ENCODE results near the gene SDHB.

Gene SDHB

GRCh38 chr1:17011092-17011438 lies 42.8 kb downstream of the SDHB start:
- Histone ChIP-seq H3K9me2 (replicated peaks; ENCODE audit: insufficient read depth, low read length) (no peaks in the 10 kb centered on the region), H4K20me1 (ENCODE audit: low read depth, low read length) (no peaks in the 10 kb centered on the region; the same call in 1 of the 2 replicates), H3K9ac (ENCODE audit: low read length) (peak overlapping the region; percentile 59), H3K79me2 (ENCODE audit: insufficient read depth, low read length) (no peaks in the 10 kb centered on the region), H3K4me3 (ENCODE audit: insufficient read depth, low read length, poor library complexity, severe bottlenecking) (peak overlapping the region; percentile 59), H3K36me3 (ENCODE audit: low read length) (no peaks in the 10 kb centered on the region), H3K27ac (ENCODE audit: low read depth, low read length) (no peak overlapping the region), H2AFZ (ENCODE audit: low read depth, low read length, severe bottlenecking) (peak overlapping the region; percentile 76), H3K9me3 (ENCODE audit: insufficient read depth, low read length) (no peaks in the 10 kb centered on the region), H3K27me3 (ENCODE audit: low read length) (no peaks in the 10 kb centered on the region), H3F3A (ENCODE audit: insufficient read depth) (no peaks in the 10 kb centered on the region), H3K4me2 (ENCODE audit: low read depth, low read length, poor library complexity, severe bottlenecking) (peak overlapping the region; percentile 61)
- TF ChIP-seq CTCF (IDR thresholded peaks at IDR 0.05; ENCODE audit: insufficient read depth, low read length, poor library complexity, severe bottlenecking) (no peak), EZH2phosphoT487 (conservative IDR thresholded peaks at IDR 0.05; ENCODE audit: low read length) (no peak)

- no peaks in the 10 kb centered on the region; the same call in 1 of the 2 replicates for H4K20me1 ChIP-seq (ENCODE audit: low read depth, low read length)
- no peak for TF ChIP-seq EZH2phosphoT487 (conservative IDR thresholded peaks at IDR 0.05; ENCODE audit: low read length)
- TF ChIP-seq CTCF (IDR thresholded peaks at IDR 0.05; ENCODE audit: insufficient read depth, low read length, poor library complexity, severe bottlenecking) = no peak
- H3K27ac ChIP-seq (ENCODE audit: low read depth, low read length) = no peak overlapping the region
- H3K4me2 ChIP-seq (ENCODE audit: low read depth, low read length, poor library complexity, severe bottlenecking) = no peak overlapping the region
- no peaks in the 10 kb centered on the region for H3K27me3 ChIP-seq (ENCODE audit: low read length)
- no peak overlapping the region for H3K4me3 ChIP-seq (ENCODE audit: insufficient read depth, low read length, poor library complexity, severe bottlenecking)
- no peak overlapping the region for H2AFZ ChIP-seq (ENCODE audit: low read depth, low read length, severe bottlenecking)
- no peaks in the 10 kb centered on the region for H3K36me3 ChIP-seq (ENCODE audit: low read length)
- no peaks in the 10 kb centered on the region for H3K9me2 ChIP-seq (replicated peaks; ENCODE audit: insufficient read depth, low read length)
- no peaks in the 10 kb centered on the region for H3F3A ChIP-seq (ENCODE audit: insufficient read depth)
- no peaks in the 10 kb centered on the region for H3K79me2 ChIP-seq (ENCODE audit: insufficient read depth, low read length)
- H3K9me3 ChIP-seq (ENCODE audit: insufficient read depth, low read length) = no peaks in the 10 kb centered on the region
- H3K9ac ChIP-seq (ENCODE audit: low read length) = no peak overlapping the region
Measured at GRCh38 chr1:17009706-17010105, 44.1 kb downstream of the SDHB start.

GRCh38 chr1:17008208-17008855 lies 45.5 kb downstream of the SDHB start:
- H3K9ac ChIP-seq (ENCODE audit: low read length) = no peak overlapping the region
- H3K4me2 ChIP-seq (ENCODE audit: low read depth, low read length, poor library complexity, severe bottlenecking) = no peak overlapping the region
- TF ChIP-seq EZH2phosphoT487 (conservative IDR thresholded peaks at IDR 0.05; ENCODE audit: low read length) (no peak), CTCF (IDR thresholded peaks at IDR 0.05; ENCODE audit: insufficient read depth, low read length, poor library complexity, severe bottlenecking) (no peak)
- no peaks in the 10 kb centered on the region for H3K9me2 ChIP-seq (replicated peaks; ENCODE audit: insufficient read depth, low read length)
- H2AFZ ChIP-seq (ENCODE audit: low read depth, low read length, severe bottlenecking) = no peak overlapping the region
- no peaks in the 10 kb centered on the region for H3K9me3 ChIP-seq (ENCODE audit: insufficient read depth, low read length)
- H3F3A ChIP-seq (ENCODE audit: insufficient read depth) = no peaks in the 10 kb centered on the region
- no peaks in the 10 kb centered on the region for H3K27me3 ChIP-seq (ENCODE audit: low read length)
- no peaks in the 10 kb centered on the region for H3K79me2 ChIP-seq (ENCODE audit: insufficient read depth, low read length)
- no peak overlapping the region for H3K4me3 ChIP-seq (ENCODE audit: insufficient read depth, low read length, poor library complexity, severe bottlenecking)
- H3K36me3 ChIP-seq (ENCODE audit: low read length) = no peaks in the 10 kb centered on the region
- H4K20me1 ChIP-seq (ENCODE audit: low read depth, low read length) = no peaks in the 10 kb centered on the region; the same call in 1 of the 2 replicates
- no peak overlapping the region for H3K27ac ChIP-seq (ENCODE audit: low read depth, low read length)
